ENCODE results near the gene CYFIP2. TPM values are rescaled to one million over a fixed set of nuclear protein-coding genes. Genes with fewer than 3 reads are reported as not detected.

Gene CYFIP2
- total and polyA plus RNA-seq, 2 of the 13 experiments (the other 11 are each of a cell fraction or from before 2014, with no cell fraction given): 22.6 to 30.3 TPM

DNA sequence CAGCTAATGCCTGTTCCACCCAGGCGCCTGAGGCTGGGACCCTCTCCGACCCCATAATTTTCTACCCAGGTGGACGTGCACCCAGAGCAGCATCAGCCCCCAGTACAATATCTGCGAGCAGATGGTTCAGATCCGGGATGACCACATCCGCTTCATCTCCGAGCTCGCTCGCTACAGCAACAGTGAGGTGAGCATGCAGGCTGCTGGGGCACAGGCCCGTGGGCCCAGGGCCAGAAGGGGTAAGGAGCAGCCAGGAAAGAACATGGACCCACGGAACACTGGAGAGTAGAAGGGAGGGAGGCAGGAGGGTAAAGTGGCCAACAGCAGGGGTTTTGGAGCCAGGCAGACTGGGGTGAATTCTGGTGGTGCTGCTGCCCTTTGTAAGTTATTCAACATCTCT is 45.7 kb downstream of the CYFIP2 start:
- no peak for TF ChIP-seq MAF1 (CRISPR knock-in tag; IDR thresholded peaks at IDR 0.05; ENCODE audit: borderline replicate concordance)
- TF ChIP-seq HOXA3 (CRISPR knock-in tag; IDR thresholded peaks at IDR 0.05): no peak
- TF ChIP-seq ZNF572 (CRISPR knock-in tag; IDR thresholded peaks at IDR 0.05): no peak
- no peak for TF ChIP-seq NFYB (CRISPR knock-in tag; IDR thresholded peaks at IDR 0.05)
- no peak for TF ChIP-seq PHF21A (CRISPR knock-in tag; IDR thresholded peaks at IDR 0.05)
- TF ChIP-seq PRMT3 (CRISPR knock-in tag; IDR thresholded peaks at IDR 0.05; ENCODE audit: borderline replicate concordance, low read depth): no peak
- Histone ChIP-seq H3K4me2 (ENCODE audit: low read depth, low read length) (no peak overlapping the region), H3K4me3 (replicated peaks in 1 of 3; ENCODE audit: insufficient read depth in 1 of 3, low read depth in 2 of 3, low read length in 3 of 3) (no peak overlapping the region), H3K27me3 (ENCODE audit: control insufficient read depth in 1 of 2, insufficient read depth in 2 of 2, low read length in 2 of 2) (no peaks in the 10 kb centered on the region), H3K27ac (ENCODE audit: extremely low read length, insufficient read depth, low read length) (no peak overlapping the region), H3K36me3 (replicated peaks in 1 of 2; ENCODE audit: control insufficient read depth in 1 of 2, insufficient read depth in 2 of 2, low read length in 2 of 2) (no peaks in the 10 kb centered on the region), H4K20me1 (ENCODE audit: insufficient read depth, low read length) (no peaks in the 10 kb centered on the region), H3K9ac (ENCODE audit: insufficient read depth, low read depth, low read length) (no peak overlapping the region), H3K9me3 (ENCODE audit: low read length) (no peaks in the 10 kb centered on the region), H2AFZ (ENCODE audit: low read length) (no peak overlapping the region), H3K79me2 (ENCODE audit: insufficient read depth, low read length) (no peaks in the 10 kb centered on the region), H3K4me1 (ENCODE audit: insufficient read depth, low read length) (no peaks in the 10 kb centered on the region)
- CTCF ChIA-PET (ENCODE audit: low intra/inter-chr PET ratio, low total read pairs): interaction anchor here (1.4 to 2.8 kb wide), 2 partner anchors 58 to 163 kb away, joined by 5 to 47 read pairs; no protein-coding TSS in a partner anchor
- BruUV-seq (replicated peaks): no TSS peak
- in situ Hi-C loops (cut with HindIII; ENCODE audit: extremely low pct_ligation_motif_present, low pct_unique_long_range_greater_than_20kb): loop anchor here (5.0 to 10.0 kb wide), 2 partner anchors 59 to 167 kb away; partner anchors contain the start of gene MED7
- no peak for DNase-seq (ENCODE audit: low spot score)
- ATAC-seq: no peak
- WGBS (ENCODE audit: low lambda C conversion rate): 98% methylated on average over 9 of the region's 11 CpGs
- intact Hi-C loops (cut with micrococcal nuclease; ENCODE audit: unreplicated experiment): no loop called here
- POLR2A ChIA-PET: no interaction called here
- no peak for FAIRE-seq

DNA sequence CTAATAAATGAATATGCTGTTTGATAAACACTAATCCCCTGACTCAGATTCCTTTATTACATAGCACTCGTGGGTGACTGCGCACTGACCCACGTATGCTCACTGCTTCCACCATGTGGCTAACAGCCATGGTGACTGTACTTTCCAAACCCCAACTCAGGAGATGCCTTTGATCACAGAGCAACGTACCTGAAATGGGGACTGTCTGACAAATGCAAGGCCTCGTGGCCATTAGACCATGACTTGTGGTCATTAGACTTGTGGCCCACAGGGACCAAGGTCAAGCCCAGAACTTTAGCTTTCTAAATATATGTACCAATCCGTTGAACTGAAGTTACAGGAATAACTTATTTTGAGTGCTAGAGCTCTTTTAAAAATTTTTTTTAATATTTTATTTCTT is 46.6 kb downstream of the CYFIP2 start:
- 44% methylated on average over 6 of the region's 6 CpGs for whole genome bisulfite sequencing (ENCODE audit: low lambda C conversion rate)
- TF ChIP-seq ZNF619 (CRISPR knock-in tag; IDR thresholded peaks at IDR 0.05) (no peak), MXD4 (CRISPR knock-in tag; IDR thresholded peaks at IDR 0.05) (no peak), WIZ (CRISPR knock-in tag; IDR thresholded peaks at IDR 0.05) (no peak), ZMAT3 (CRISPR knock-in tag; conservative IDR thresholded peaks at IDR 0.05) (no peak), ZZZ3 (CRISPR knock-in tag; IDR thresholded peaks at IDR 0.05; ENCODE audit: borderline replicate concordance) (no peak), MTF1 (CRISPR knock-in tag; IDR thresholded peaks at IDR 0.05) (no peak), TEAD3 (CRISPR knock-in tag; optimal IDR thresholded peaks at IDR 0.05; ENCODE audit: borderline replicate concordance) (peak; percentile 29), HNRNPL (IDR thresholded peaks at IDR 0.05; ENCODE audit: low read depth, low read length) (no peak)
- TF ChIP-seq, protein P1, sequence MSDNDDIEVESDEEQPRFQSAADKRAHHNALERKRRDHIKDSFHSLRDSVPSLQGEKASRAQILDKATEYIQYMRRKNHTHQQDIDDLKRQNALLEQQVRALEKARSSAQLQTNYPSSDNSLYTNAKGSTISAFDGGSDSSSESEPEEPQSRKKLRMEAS (IDR thresholded peaks at IDR 0.05): 0 out of 2 replicates have a peak, but pooled peaks have one; percentile 16
- TF ChIP-seq, protein P2, sequence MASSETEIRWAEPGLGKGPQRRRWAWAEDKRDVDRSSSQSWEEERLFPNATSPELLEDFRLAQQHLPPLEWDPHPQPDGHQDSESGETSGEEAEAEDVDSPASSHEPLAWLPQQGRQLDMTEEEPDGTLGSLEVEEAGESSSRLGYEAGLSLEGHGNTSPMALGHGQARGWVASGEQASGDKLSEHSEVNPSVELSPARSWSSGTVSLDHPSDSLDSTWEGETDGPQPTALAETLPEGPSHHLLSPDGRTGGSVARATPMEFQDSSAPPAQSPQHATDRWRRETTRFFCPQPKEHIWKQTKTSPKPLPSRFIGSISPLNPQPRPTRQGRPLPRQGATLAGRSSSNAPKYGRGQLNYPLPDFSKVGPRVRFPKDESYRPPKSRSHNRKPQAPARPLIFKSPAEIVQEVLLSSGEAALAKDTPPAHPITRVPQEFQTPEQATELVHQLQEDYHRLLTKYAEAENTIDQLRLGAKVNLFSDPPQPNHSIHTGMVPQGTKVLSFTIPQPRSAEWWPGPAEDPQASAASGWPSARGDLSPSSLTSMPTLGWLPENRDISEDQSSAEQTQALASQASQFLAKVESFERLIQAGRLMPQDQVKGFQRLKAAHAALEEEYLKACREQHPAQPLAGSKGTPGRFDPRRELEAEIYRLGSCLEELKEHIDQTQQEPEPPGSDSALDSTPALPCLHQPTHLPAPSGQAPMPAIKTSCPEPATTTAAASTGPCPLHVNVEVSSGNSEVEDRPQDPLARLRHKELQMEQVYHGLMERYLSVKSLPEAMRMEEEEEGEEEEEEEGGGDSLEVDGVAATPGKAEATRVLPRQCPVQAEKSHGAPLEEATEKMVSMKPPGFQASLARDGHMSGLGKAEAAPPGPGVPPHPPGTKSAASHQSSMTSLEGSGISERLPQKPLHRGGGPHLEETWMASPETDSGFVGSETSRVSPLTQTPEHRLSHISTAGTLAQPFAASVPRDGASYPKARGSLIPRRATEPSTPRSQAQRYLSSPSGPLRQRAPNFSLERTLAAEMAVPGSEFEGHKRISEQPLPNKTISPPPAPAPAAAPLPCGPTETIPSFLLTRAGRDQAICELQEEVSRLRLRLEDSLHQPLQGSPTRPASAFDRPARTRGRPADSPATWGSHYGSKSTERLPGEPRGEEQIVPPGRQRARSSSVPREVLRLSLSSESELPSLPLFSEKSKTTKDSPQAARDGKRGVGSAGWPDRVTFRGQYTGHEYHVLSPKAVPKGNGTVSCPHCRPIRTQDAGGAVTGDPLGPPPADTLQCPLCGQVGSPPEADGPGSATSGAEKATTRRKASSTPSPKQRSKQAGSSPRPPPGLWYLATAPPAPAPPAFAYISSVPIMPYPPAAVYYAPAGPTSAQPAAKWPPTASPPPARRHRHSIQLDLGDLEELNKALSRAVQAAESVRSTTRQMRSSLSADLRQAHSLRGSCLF (CRISPR knock-in tag; IDR thresholded peaks at IDR 0.05; ENCODE audit: borderline replicate concordance): no peak

More for the DNA sequence above, 46.6 kb downstream of the CYFIP2 start:
- no TSS peak for BruUV-seq (replicated peaks)
- ATAC-seq (peak; percentile 91), FAIRE-seq (peak; percentile 84), DNase-seq (ENCODE audit: low spot score) (peak; percentile 62)
- intact Hi-C loops (cut with micrococcal nuclease; ENCODE audit: unreplicated experiment): loop anchor here (1.0 to 2.0 kb wide), 3 partner anchors 45 to 164 kb away; no protein-coding TSS in a partner anchor
- Histone ChIP-seq H3K27ac (ENCODE audit: extremely low read length, insufficient read depth, low read length) (no peak overlapping the region), H3K27me3 (ENCODE audit: control insufficient read depth in 1 of 2, insufficient read depth in 2 of 2, low read length in 2 of 2) (no peaks in the 10 kb centered on the region), H2AFZ (ENCODE audit: low read length) (no peak overlapping the region), H3K9me3 (ENCODE audit: low read length) (no peaks in the 10 kb centered on the region), H4K20me1 (ENCODE audit: insufficient read depth, low read length) (no peaks in the 10 kb centered on the region), H3K4me1 (ENCODE audit: insufficient read depth, low read length) (no peaks in the 10 kb centered on the region), H3K4me2 (ENCODE audit: low read depth, low read length) (no peak overlapping the region), H3K36me3 (replicated peaks in 1 of 2; ENCODE audit: control insufficient read depth in 1 of 2, insufficient read depth in 2 of 2, low read length in 2 of 2) (no peaks in the 10 kb centered on the region; a peak in 1 of 5 replicates), H3K4me3 (replicated peaks in 1 of 3; ENCODE audit: insufficient read depth in 1 of 3, low read depth in 2 of 3, low read length in 3 of 3) (no peak overlapping the region), H3K9ac (ENCODE audit: insufficient read depth, low read depth, low read length) (no peak overlapping the region), H3K79me2 (ENCODE audit: insufficient read depth, low read length) (no peaks in the 10 kb centered on the region)
- in situ Hi-C loops (cut with HindIII; ENCODE audit: extremely low pct_ligation_motif_present, low pct_unique_long_range_greater_than_20kb): loop anchor here (5.0 to 10.0 kb wide), 2 partner anchors 60 to 168 kb away; partner anchors contain the start of gene MED7
- CTCF ChIA-PET (ENCODE audit: low intra/inter-chr PET ratio, low total read pairs): interaction anchor here (1.1 to 2.8 kb wide), 4 partner anchors 55 to 164 kb away, joined by 3 to 47 read pairs (median 4); no protein-coding TSS in a partner anchor
- POLR2A ChIA-PET: no interaction called here
